ENCODE data around the gene TSPAN14. TPM values are rescaled to one million over a fixed set of nuclear protein-coding genes. Genes with fewer than 3 reads are reported as not detected.

The TSPAN14 gene
- total RNA-seq, 1 experiment from 2014 or later: 46.8 TPM

- H4K20me1 ChIP-seq (ENCODE audit: control insufficient read depth, insufficient read depth, insufficient read length): peaks cover 2% of the 10 kb centered on the region
- no peak overlapping the region for H4K8ac ChIP-seq (replicated peaks; ENCODE audit: insufficient read length, low read depth, low read length)
- H3K9ac ChIP-seq (ENCODE audit: extremely low read depth, insufficient read length, low read length): no peak overlapping the region
- Mint-ChIP-seq H3K27ac (no peak overlapping the region), H3K27me3 (ENCODE audit: low read depth) (peaks cover 13% of the 10 kb centered on the region), H3K36me3 (ENCODE audit: insufficient read depth in 1 of 3, low read depth in 3 of 3) (peaks cover 4 to 9% (median 5%) of the 10 kb centered on the region in 3 experiments; a peak in 5 of 7 replicates), H3K4me3 (no peak overlapping the region), H3K9me3 (peaks cover 7 to 9% of the 10 kb centered on the region in 2 experiments; a peak in 4 of 5 replicates), H3K4me1 (peaks cover 0 to 4% of the 10 kb centered on the region in 2 experiments; a peak in 1 of 4 replicates)
- no peaks in the 10 kb centered on the region for H3K79me2 ChIP-seq (ENCODE audit: insufficient read depth, low read length)
- H3T11ph ChIP-seq (ENCODE audit: low read length): no peak overlapping the region
- no peaks in the 10 kb centered on the region for H3K27me3 ChIP-seq (ENCODE audit: insufficient read depth, low read length)
- H3K14ac ChIP-seq (ENCODE audit: insufficient read depth, low read length): no peak overlapping the region; the same call in 1 of the 2 replicates
- H3K56ac ChIP-seq (ENCODE audit: insufficient read length, low read depth, low read length): no peak overlapping the region
- no peak overlapping the region for H2BK15ac ChIP-seq (ENCODE audit: low read depth, low read length)
- TF ChIP-seq, protein P1, sequence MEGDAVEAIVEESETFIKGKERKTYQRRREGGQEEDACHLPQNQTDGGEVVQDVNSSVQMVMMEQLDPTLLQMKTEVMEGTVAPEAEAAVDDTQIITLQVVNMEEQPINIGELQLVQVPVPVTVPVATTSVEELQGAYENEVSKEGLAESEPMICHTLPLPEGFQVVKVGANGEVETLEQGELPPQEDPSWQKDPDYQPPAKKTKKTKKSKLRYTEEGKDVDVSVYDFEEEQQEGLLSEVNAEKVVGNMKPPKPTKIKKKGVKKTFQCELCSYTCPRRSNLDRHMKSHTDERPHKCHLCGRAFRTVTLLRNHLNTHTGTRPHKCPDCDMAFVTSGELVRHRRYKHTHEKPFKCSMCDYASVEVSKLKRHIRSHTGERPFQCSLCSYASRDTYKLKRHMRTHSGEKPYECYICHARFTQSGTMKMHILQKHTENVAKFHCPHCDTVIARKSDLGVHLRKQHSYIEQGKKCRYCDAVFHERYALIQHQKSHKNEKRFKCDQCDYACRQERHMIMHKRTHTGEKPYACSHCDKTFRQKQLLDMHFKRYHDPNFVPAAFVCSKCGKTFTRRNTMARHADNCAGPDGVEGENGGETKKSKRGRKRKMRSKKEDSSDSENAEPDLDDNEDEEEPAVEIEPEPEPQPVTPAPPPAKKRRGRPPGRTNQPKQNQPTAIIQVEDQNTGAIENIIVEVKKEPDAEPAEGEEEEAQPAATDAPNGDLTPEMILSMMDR (conservative IDR thresholded peaks at IDR 0.05): no peak
- no peak overlapping the region for H3K27ac ChIP-seq (ENCODE audit: insufficient read length, low read depth, low read length)
- no peak overlapping the region for H2AK5ac ChIP-seq (ENCODE audit: insufficient read length, low read length)
- H2BK12ac ChIP-seq (ENCODE audit: insufficient read length, low read depth, low read length): no peak overlapping the region
- no peak for DNase-seq
- H3K4me2 ChIP-seq (ENCODE audit: insufficient read depth, insufficient read length, low read length): no peak overlapping the region
- no peak overlapping the region for H3K18ac ChIP-seq (ENCODE audit: insufficient read length, low read depth, low read length)
- H4K91ac ChIP-seq (ENCODE audit: insufficient read length, low read depth, low read length): no peak overlapping the region
- H3K4me1 ChIP-seq (ENCODE audit: insufficient read depth, low read length): no peaks in the 10 kb centered on the region
- H3K4ac ChIP-seq (ENCODE audit: low read depth, low read length): no peak overlapping the region
- H3K23me2 ChIP-seq (ENCODE audit: insufficient read length, low read depth, low read length, poor library complexity, severe bottlenecking): no peaks in the 10 kb centered on the region
- WGBS (ENCODE audit: extremely low coverage, insufficient read length, low lambda C conversion rate): no CpG with 5 or more reads among the region's 16 CpGs
- H2BK20ac ChIP-seq (ENCODE audit: low read depth, low read length, poor library complexity, severe bottlenecking): no peak overlapping the region
- H3K9me3 ChIP-seq (ENCODE audit: control insufficient read depth, low read depth, low read length): no peaks in the 10 kb centered on the region
- no peaks in the 10 kb centered on the region for H3K79me1 ChIP-seq (ENCODE audit: insufficient read depth, low read depth, low read length, poor library complexity, severe bottlenecking)
- H4K5ac ChIP-seq (ENCODE audit: insufficient read length, low read depth, low read length): no peak overlapping the region
- H2BK5ac ChIP-seq (ENCODE audit: insufficient read length, low read length): no peak overlapping the region
- H3K23ac ChIP-seq (ENCODE audit: insufficient read length, low read depth, low read length): no peak overlapping the region
- no peak overlapping the region for H2BK120ac ChIP-seq (ENCODE audit: low read depth, low read length, poor library complexity, severe bottlenecking)
- H2AFZ ChIP-seq (ENCODE audit: low read length): no peak overlapping the region
These were observed 84.5 kb downstream of the TSPAN14 start for GRCh38 chr10:80538481-80539185.
